Spleen (tissue), 7 donors: ENCODE data around the gene MYO1B.

ENCODE experiments used
- CTCF ChIP-seq, 11 experiments: fragments of 200-600 bp in 7 of 11; fragments of 450-650 bp in 4 of 11; sonication (generic) in 4 of 11; IDR thresholded peaks in 8 of 11; conservative IDR thresholded peaks in 3 of 11; 1 replicate in 7 of 11; 2 replicates in 4 of 11; pipeline versions ENCODE4 v1.4.0 to v1.8.0; 2016 to 2021; ENCODE audit warnings: antibody characterized with exemption in 11 of 11, inconsistent platforms in 4 of 11, mild to moderate bottlenecking in 1 of 11
- POLR2A ChIP-seq, 3 donors: fragments of 450-650 bp; IDR thresholded peaks; one replicate each; pipeline ENCODE4 v1.5.1; 2017; ENCODE audit warnings: antibody characterized with exemption in 3 of 3, mild to moderate bottlenecking in 1 of 3
- POLR2AphosphoS5 ChIP-seq, 3 donors: sonication (generic); formaldehyde crosslinking; IDR thresholded peaks; one replicate each; pipeline ENCODE4 v1.5.1; 2017; ENCODE audit warnings: antibody characterized with exemption in 3 of 3
- donor health status: DM: no; HTN: no; CAD: no; lungs with moderate emphysema.
- donor health status: DM: no; HTN: no; CAD: no.
- donor health status: DM: no; HTN: no; CAD: no.

- TF ChIP-seq POLR2A (IDR thresholded peaks at IDR 0.05) (no peak), CTCF (IDR thresholded peaks at IDR 0.05 in 8 of 11, conservative IDR thresholded peaks at IDR 0.05 in 3 of 11) (no peak), POLR2AphosphoS5 (IDR thresholded peaks at IDR 0.05) (no peak)
These were observed 31.7 kb downstream of the MYO1B start for GRCh38 chr2:191276792-191277465.
